GM21786 (cell line): ENCODE results near the gene RAB40C.

Source experiments
- ATAC-seq: cut with Tn5 transposase; IDR thresholded peaks from one replicate; pipeline ENCODE4 v1.9.1; 2021; ENCODE audit not compliant: unreplicated experiment

Gene RAB40C

GRCh38 chr16:559021-559380, 30.9 kb upstream of the RAB40C start:
- no peak for ATAC-seq

- no peak for ATAC-seq
These were observed 30.3 kb upstream of the RAB40C start for GRCh38 chr16:559411-560203.

DNA sequence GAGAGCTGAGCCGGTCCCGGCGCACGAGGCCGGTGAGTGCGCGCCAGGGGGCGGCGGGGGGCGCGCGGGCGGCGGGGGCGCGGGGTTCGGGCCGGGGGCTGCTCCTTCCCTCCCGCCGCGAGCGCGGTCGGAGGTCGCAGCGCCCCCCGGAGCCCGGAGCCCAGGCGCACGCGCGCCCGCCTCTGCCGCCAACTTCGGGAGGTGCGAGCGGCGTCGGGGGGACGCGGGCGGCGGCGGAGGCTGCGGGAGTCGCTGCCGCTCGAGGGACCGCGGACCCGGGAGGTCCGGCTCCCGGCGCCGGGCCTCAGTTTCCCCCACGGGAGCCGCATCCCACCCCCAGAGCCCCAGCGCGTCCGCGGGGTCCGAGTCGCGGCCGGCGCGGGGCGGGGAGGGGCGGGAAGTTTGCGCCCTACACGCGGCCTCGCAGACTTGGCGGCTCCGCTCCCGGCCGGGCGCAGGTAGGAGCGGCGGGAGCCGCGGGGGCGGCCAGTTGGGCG, 29.6 kb upstream of the RAB40C start, which contains the start of gene PRR35:
PRR35 (plus strand) TSS at position 191 of the 497 bp plus-strand sequence. CDS start 2,901 bp downstream, outside the sequence.
- ATAC-seq: no peak

DNA sequence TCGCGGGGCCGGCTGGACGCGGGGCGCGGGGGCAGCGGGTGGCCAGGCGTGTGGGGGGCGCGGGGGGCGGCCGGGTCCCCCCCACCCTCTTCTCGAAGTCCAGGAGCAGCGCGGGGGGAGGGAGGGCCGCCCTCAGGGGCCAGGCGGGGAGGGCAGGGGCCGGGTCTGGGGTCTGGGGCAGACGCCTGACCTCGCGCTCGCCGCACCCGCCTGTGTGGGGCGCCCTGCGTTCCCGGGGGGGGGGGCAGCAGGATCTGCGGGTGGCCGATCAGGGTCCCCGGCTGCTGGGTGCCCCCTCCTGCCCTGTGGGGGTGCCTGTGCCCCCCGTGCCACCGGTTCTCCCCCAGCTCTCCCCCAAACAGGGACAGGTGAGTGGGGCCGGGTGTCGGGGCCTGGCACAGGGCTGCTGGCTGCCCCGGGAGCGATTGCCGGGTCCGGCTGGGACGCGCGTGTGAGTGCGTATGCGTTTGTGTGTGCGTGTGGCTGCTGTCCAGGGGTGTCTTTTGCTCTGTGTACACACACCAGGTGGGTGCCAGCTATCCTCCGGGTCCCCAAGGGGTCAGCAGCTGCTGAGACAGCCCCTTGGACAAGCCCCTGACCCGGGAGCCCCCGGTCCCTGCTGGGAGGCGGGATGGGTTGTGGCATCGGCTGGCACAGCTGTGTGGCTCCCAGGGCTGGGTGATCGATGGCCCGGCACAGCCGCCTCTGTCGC, 29.0 kb upstream of the RAB40C start:
- no peak for ATAC-seq

DNA sequence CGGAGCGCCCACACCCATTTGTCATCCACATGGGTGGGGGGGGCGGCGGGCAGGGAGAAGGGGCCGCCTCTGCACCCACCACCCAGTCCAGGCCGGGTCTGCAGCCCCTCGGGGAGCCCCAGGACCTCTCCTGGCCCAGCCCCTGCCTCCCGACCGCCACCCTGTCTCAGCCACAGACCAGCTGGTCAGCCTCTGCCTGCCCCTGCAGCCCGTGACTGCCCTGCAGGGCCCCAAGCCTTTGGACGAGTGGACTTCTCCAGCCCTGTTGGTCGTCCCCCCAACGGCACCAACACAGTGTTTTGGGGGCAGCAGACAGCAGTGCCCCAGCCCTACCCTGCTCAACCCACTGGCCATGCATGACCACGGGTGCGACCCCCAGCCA, 28.5 kb upstream of the RAB40C start:
- no peak for ATAC-seq

DNA sequence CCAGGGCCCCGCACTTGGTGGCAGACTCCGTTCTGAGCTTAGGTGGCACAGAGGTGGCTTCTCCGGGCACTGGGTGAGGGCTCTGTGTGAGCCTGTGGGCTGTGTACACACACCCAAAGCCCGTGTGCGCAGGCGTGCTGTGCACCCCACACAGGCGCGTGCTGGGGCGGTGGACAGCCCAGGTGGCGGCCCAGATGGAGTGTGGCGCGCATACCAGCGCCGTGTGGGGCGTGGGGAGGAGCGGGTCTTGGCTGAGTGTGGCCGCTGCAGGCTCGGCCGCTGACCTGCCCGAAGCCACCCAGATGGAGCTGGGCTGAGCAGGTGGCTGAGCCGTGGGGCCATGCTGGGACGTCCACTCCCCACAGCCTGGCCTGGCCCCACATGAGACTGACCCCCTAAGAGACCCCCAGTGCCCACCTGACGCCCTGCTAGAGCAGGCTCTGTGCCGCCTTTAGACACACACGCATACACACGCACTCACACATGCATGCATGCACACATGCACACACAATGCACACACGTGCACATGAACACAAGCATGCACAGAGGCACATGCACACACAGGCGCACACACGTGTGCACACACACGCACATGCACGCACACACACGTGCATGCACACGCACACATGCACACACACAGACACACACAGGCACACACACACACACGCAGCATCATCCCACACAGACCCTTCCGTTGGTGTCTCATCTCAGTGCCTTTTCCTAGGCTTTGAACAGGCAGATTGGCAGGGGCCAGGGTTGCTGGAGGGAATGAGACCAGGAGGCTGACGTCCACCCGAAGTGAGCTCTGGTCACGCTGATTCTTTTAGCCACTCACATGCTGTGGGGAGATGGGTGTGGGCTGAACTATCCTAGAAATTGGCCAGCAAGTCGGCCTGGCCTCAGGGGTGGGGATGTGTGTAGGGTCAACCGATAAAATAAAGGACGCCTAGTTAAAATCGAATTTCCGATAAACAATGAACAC, 27.6 kb upstream of the RAB40C start:
- no peak for ATAC-seq

- ATAC-seq: no peak
These were observed 26.7 kb upstream of the RAB40C start for GRCh38 chr16:563072-563644.

DNA sequence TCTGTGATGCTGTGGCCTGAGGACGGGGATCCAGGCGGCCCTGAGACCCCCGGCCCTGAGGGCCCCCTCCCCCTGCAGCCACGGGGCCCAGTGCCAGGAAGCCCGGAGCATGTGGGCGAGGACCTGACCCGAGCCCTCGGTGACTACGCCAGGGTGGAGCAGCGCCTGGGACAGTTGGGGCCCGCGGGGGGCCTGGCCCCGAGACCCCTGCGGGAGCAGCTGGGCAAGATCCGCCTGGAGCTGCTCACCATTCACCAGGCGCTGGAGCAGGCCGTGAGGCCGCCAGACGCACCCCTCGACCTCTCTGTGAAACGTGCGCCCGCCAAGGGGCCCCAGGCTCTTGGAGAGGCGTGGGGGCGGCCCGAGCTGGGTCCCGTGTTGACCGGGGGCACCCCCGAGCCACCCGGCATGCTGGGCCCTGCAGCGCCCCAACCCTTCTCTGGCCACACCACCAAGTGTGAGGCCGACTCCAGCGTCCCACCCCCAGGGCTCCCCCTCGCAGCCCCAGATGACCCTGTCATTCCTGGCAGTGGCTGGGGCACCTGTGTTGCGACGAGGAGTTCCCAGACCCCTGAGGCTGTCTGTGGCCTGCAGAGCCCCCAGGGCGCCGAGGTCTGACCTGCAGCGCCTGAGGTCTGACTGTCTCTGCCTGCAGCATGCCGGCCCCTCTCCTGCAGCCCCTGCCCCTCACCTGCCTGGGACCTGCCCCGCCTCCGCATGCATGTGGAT, 25.0 kb upstream of the RAB40C start:
- ATAC-seq: no peak

GRCh38 chr16:565419-566330, 24.2 kb upstream of the RAB40C start:
- no peak for ATAC-seq

- peak; percentile 59 for ATAC-seq
These were observed 23.1 kb upstream of the RAB40C start, which contains the start of gene NHLRC4 for GRCh38 chr16:566475-567372. Gene NHLRC4, plus strand, starts transcription at chr16:567005. Its CDS starts 1,043 bp downstream, at chr16:568048.

- ATAC-seq: no peak
These were observed 22.3 kb upstream of the RAB40C start for GRCh38 chr16:567373-568256.

- no peak for ATAC-seq
These were observed 21.2 kb upstream of the RAB40C start for GRCh38 chr16:568401-569258.

- ATAC-seq: no peak
These were observed 20.2 kb upstream of the RAB40C start, which contains the start of gene PIGQ for GRCh38 chr16:569445-570254. Gene PIGQ, plus strand, starts transcription at chr16:569968. Its CDS starts 4,107 bp downstream, at chr16:574075.

GRCh38 chr16:572865-573650, 16.8 kb upstream of the RAB40C start:
- no peak for ATAC-seq
